ENCODE measurements around the gene LIN7C.

LIN7C gene

GRCh38 chr11:27465629-27466028 lies 40.9 kb downstream of the LIN7C start:
- Histone ChIP-seq H4K20me1 (no peaks in the 10 kb centered on the region), H3K9me3 (no peaks in the 10 kb centered on the region), H3K27me3 (peaks cover under 1% of the 10 kb centered on the region; the same call in 1 of the 2 replicates), H3K36me3 (no peaks in the 10 kb centered on the region), H3K27ac (no peak overlapping the region), H3K4me1 (peaks cover 2% of the 10 kb centered on the region), H3K4me2 (no peak overlapping the region), H3K4me3 (no peak overlapping the region), H3K9ac (no peak overlapping the region)
- no peak for TF ChIP-seq Cebpa-rat (IDR thresholded peaks at IDR 0.05)

DNA sequence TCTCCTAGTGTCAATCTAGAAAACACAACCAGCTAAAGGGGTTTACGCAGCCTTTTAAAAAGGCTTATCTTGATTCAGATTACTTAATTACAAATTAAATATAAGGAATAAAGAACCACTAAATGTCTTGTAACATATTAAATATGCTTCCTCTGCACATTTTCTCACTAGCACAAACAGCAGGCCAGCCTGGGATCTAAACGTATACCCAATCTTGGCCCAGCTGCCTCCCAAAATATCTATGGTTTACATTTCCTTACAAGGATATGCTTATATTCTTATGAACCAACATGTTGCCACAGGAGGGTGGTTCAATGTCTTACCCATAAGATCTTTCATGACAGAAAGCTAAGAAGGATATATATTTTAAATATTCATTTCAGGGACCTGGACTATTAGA lies 41.7 kb downstream of the LIN7C start:
- TF ChIP-seq Cebpa-rat (IDR thresholded peaks at IDR 0.05), result no peak

DNA sequence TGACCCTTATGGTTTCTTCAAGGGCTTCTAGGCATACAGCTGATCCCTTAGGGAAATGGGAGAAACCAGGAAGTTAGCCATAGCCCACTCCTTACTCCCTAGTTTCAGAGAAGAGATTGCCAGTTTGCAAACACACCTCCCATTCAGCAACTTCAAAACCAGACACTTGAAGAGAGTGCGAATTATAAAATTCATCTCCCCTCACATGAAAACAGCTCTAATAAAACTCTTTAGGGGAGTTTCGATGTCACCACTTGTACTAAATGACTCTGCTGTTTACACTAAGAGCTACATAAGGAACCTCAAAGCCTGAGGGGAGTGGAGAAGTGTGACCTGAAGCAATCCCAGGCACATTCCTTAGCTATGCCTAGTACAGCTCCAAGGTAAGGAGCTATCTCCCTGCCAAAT lies 42.3 kb downstream of the LIN7C start:
- no peak overlapping the region for H3K9ac ChIP-seq
- TF ChIP-seq Cebpa-rat (IDR thresholded peaks at IDR 0.05), result no peak
- H3K9me3 ChIP-seq, result no peaks in the 10 kb centered on the region
- no peak overlapping the region for H3K4me2 ChIP-seq
- no peak overlapping the region for H3K4me3 ChIP-seq
- no peaks in the 10 kb centered on the region for H3K27me3 ChIP-seq
- H3K36me3 ChIP-seq, result no peaks in the 10 kb centered on the region
- H3K27ac ChIP-seq, result no peak overlapping the region
- no peaks in the 10 kb centered on the region for H4K20me1 ChIP-seq
- H3K4me1 ChIP-seq, result peaks cover 7% of the 10 kb centered on the region; the same call in 1 of the 2 replicates

More for the DNA sequence above, 41.7 kb downstream of the LIN7C start:
- Histone ChIP-seq H3K4me3 (no peak overlapping the region), H4K20me1 (no peaks in the 10 kb centered on the region), H3K27ac (no peak overlapping the region), H3K27me3 (no peaks in the 10 kb centered on the region), H3K4me2 (no peak overlapping the region), H3K4me1 (peaks cover 7% of the 10 kb centered on the region; the same call in 1 of the 2 replicates), H3K9ac (no peak overlapping the region), H3K9me3 (no peaks in the 10 kb centered on the region), H3K36me3 (no peaks in the 10 kb centered on the region)

DNA sequence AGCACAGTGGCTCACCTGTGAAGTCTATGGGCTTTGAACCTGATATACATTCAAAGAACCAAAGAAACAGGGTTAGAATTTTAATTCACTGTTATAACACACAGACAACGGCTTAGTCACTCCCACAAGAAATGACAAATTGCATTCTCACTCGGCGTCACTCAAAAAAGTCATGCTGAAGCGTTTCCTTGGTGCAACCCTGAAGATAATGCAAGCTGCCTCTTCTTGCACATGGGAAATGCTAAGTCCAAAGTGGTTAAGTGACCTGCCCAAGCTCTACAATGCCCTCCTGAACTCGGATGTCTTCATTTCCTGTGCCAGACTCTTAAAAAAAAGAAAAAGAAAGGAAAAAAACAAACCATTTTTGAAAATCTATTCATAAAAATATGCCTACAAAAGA lies 44.0 kb downstream of the LIN7C start:
- Histone ChIP-seq H3K36me3 (no peaks in the 10 kb centered on the region), H3K4me1 (peaks cover 7% of the 10 kb centered on the region; the same call in 1 of the 2 replicates), H3K9ac (no peak overlapping the region), H3K9me3 (no peaks in the 10 kb centered on the region), H3K4me2 (no peak overlapping the region), H3K4me3 (no peak overlapping the region), H3K27ac (no peak overlapping the region), H3K27me3 (no peaks in the 10 kb centered on the region), H4K20me1 (no peaks in the 10 kb centered on the region)
- TF ChIP-seq Cebpa-rat (IDR thresholded peaks at IDR 0.05), result no peak

GRCh38 chr11:27460158-27460978 lies 46.2 kb downstream of the LIN7C start:
- Histone ChIP-seq H3K27ac (no peak overlapping the region), H4K20me1 (no peaks in the 10 kb centered on the region), H3K9me3 (no peaks in the 10 kb centered on the region), H3K4me3 (no peak overlapping the region), H3K27me3 (no peaks in the 10 kb centered on the region), H3K4me2 (no peak overlapping the region), H3K4me1 (peaks cover 7% of the 10 kb centered on the region; the same call in 1 of the 2 replicates), H3K36me3 (no peaks in the 10 kb centered on the region), H3K9ac (no peak overlapping the region)
- no peak for TF ChIP-seq Cebpa-rat (IDR thresholded peaks at IDR 0.05)

DNA sequence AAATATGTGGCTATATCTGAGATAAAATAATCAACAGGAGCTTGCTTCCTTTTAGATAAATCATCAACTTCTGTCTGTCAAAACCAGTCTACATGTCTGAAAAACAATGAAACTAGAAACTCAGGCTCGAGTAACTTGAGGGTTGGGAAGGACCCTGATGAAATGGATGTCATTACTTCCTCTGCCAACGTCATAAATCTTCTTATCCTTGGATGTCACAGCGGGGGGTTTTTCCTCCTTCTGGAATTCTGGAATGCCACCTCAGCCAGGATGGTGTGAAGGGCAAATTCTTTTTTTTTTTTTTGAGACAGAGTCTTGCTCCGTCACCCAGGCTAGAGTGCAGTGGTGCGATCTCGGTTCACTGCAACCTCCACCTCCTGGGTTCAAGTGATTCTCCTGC lies 47.4 kb downstream of the LIN7C start:
- no peak overlapping the region for H3K4me2 ChIP-seq
- no peaks in the 10 kb centered on the region for H3K27me3 ChIP-seq
- H4K20me1 ChIP-seq, result no peaks in the 10 kb centered on the region
- TF ChIP-seq Cebpa-rat (IDR thresholded peaks at IDR 0.05), result no peak
- H3K36me3 ChIP-seq, result no peaks in the 10 kb centered on the region
- H3K4me3 ChIP-seq, result no peak overlapping the region
- no peak overlapping the region for H3K27ac ChIP-seq
- H3K9ac ChIP-seq, result no peak overlapping the region
- no peaks in the 10 kb centered on the region for H3K9me3 ChIP-seq
- H3K4me1 ChIP-seq, result peaks cover 7% of the 10 kb centered on the region; the same call in 1 of the 2 replicates

- Histone ChIP-seq H3K36me3 (no peaks in the 10 kb centered on the region), H3K4me3 (no peak overlapping the region), H3K9me3 (no peaks in the 10 kb centered on the region), H4K20me1 (no peaks in the 10 kb centered on the region), H3K4me1 (peaks cover 7% of the 10 kb centered on the region; the same call in 1 of the 2 replicates), H3K27me3 (no peaks in the 10 kb centered on the region), H3K4me2 (no peak overlapping the region), H3K27ac (no peak overlapping the region), H3K9ac (no peak overlapping the region)
- TF ChIP-seq Cebpa-rat (IDR thresholded peaks at IDR 0.05), result no peak
Measured at GRCh38 chr11:27458182-27458581, 48.4 kb downstream of the LIN7C start.

GRCh38 chr11:27456795-27457329 lies 49.7 kb downstream of the LIN7C start:
- no peak for TF ChIP-seq Cebpa-rat (IDR thresholded peaks at IDR 0.05)

DNA sequence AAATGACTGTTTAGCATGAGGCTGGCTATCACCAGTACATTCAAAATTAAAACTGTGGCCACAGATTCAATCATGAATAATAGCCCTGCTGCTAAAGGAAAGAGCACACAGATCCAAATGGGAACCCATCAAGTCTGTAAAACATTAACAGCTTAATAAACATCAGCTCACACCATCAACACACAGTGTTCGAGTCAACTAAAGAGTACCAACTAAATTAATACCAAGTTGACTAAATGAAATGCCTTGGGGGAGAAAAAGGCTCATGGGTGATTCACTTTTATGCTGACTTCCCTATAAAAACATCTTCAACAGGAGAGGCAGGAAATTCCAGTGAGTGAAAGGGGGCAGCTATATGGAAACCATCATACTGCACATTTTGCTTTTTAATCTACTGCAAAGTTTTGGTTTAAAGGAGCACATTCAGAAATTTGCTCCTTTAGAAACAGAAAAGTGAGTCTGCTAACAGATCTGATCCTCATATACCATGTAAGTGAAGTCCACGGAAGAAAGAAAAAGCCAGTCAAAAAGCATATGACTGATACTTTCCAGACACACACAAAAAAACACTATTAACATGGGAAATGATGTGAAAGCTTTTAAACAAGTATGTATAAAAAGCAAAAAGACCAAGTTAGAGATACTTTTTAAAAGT lies 50.3 kb downstream of the LIN7C start:
- H3K9ac ChIP-seq, result no peak overlapping the region
- H4K20me1 ChIP-seq, result no peaks in the 10 kb centered on the region
- H3K4me3 ChIP-seq, result no peak overlapping the region
- no peak for TF ChIP-seq Cebpa-rat (IDR thresholded peaks at IDR 0.05)
- H3K4me1 ChIP-seq, result peaks cover 7% of the 10 kb centered on the region; the same call in 1 of the 2 replicates
- H3K9me3 ChIP-seq, result no peaks in the 10 kb centered on the region
- no peak overlapping the region for H3K27ac ChIP-seq
- no peak overlapping the region for H3K4me2 ChIP-seq
- no peaks in the 10 kb centered on the region for H3K36me3 ChIP-seq
- no peaks in the 10 kb centered on the region for H3K27me3 ChIP-seq

More at GRCh38 chr11:27456795-27457329, 49.7 kb downstream of the LIN7C start:
- Histone ChIP-seq H3K4me3 (no peak overlapping the region), H3K36me3 (no peaks in the 10 kb centered on the region), H3K9me3 (no peaks in the 10 kb centered on the region), H3K4me2 (no peak overlapping the region), H3K27ac (no peak overlapping the region), H3K27me3 (no peaks in the 10 kb centered on the region), H4K20me1 (no peaks in the 10 kb centered on the region), H3K9ac (no peak overlapping the region), H3K4me1 (peaks cover 7% of the 10 kb centered on the region; the same call in 1 of the 2 replicates)

GRCh38 chr11:27455667-27456066 lies 50.9 kb downstream of the LIN7C start:
- Histone ChIP-seq H3K4me2 (no peak overlapping the region), H3K36me3 (no peaks in the 10 kb centered on the region), H3K4me3 (no peak overlapping the region), H3K4me1 (peaks cover 7% of the 10 kb centered on the region; the same call in 1 of the 2 replicates), H4K20me1 (no peaks in the 10 kb centered on the region), H3K9me3 (no peaks in the 10 kb centered on the region), H3K27ac (no peak overlapping the region), H3K9ac (no peak overlapping the region), H3K27me3 (no peaks in the 10 kb centered on the region)
- no peak for TF ChIP-seq Cebpa-rat (IDR thresholded peaks at IDR 0.05)
